Endodermal cell (in vitro differentiated cells): ENCODE results near the gene BMP8A. TPM values are rescaled to one million over a fixed set of nuclear protein-coding genes. Genes with fewer than 3 reads are reported as not detected.
"Not testable (repeated sequence)": the region's sequence is repeated elsewhere in the genome, so short reads cannot be mapped to it uniquely, and the experiment has no call there.

ENCODE experiments used
- DNase-seq: peaks from one replicate; pipeline ENCODE4 v3.0.0-alpha.2; 2017
- H3K27ac ChIP-seq: 2 replicates; pipeline ENCODE4 v1.5.1; 2013; ENCODE audit warnings: mild to moderate bottlenecking, low read depth, low read length, moderate library complexity
- H3K27me3 ChIP-seq: 2 replicates; pipeline ENCODE4 v1.6.1; 2013; ENCODE audit warnings: mild to moderate bottlenecking, low read length, moderate library complexity; ENCODE audit not compliant: insufficient read depth, control insufficient read depth, poor library complexity, severe bottlenecking
- H3K36me3 ChIP-seq: 2 replicates; pipeline ENCODE4 v1.7.0; 2013; ENCODE audit warnings: mild to moderate bottlenecking, low read length, moderate library complexity; ENCODE audit not compliant: control insufficient read depth, insufficient read depth
- H3K4me1 ChIP-seq: one replicate; pipeline ENCODE4 v1.7.0; 2013; ENCODE audit warnings: low read length; ENCODE audit not compliant: control insufficient read depth, insufficient read depth
- H3K4me3 ChIP-seq: 2 replicates; pipeline ENCODE4 v1.5.1; 2013; ENCODE audit warnings: mild to moderate bottlenecking, low read length, moderate library complexity
- H3K9ac ChIP-seq: 2 replicates; pipeline ENCODE4 v1.6.1; 2013; ENCODE audit warnings: mild to moderate bottlenecking, low read length, moderate library complexity; ENCODE audit not compliant: poor library complexity, severe bottlenecking; ENCODE audit errors: extremely low read depth
- H3K9me3 ChIP-seq: 2 replicates; pipeline ENCODE4 v1.6.1; 2013; ENCODE audit warnings: mild to moderate bottlenecking, low read length, moderate library complexity; ENCODE audit not compliant: control insufficient read depth
- H3K27ac Mint-ChIP-seq: 2 replicates; pipeline ENCODE4 v1.8.0; 2020; ENCODE audit warnings: mixed read lengths
- H3K27me3 Mint-ChIP-seq: 2 replicates; pipeline ENCODE4 v1.8.0; 2021; ENCODE audit warnings: mild to moderate bottlenecking, mixed read lengths; ENCODE audit not compliant: insufficient read depth
- H3K36me3 Mint-ChIP-seq: 2 replicates; pipeline ENCODE4 v1.8.0; 2020; ENCODE audit warnings: low read depth, mixed read lengths
- H3K4me1 Mint-ChIP-seq: 2 replicates; pipeline ENCODE4 v1.8.0; 2020; ENCODE audit warnings: mixed read lengths
- H3K4me3 Mint-ChIP-seq: 2 replicates; pipeline ENCODE4 v1.8.0; 2020; ENCODE audit warnings: mild to moderate bottlenecking, moderate library complexity, mixed read lengths
- H3K9me3 Mint-ChIP-seq: 2 replicates; pipeline ENCODE4 v1.8.0; 2020; ENCODE audit warnings: mild to moderate bottlenecking, mixed read lengths
- WGBS, 2 experiments: methylation state at CpG; one replicate each; pipeline versions ENCODE4 v1.1.5 to v1.1.7; 2013; ENCODE audit warnings: missing lambda C conversion rate in 2 of 2, mixed read lengths in 1 of 2; ENCODE audit not compliant: insufficient coverage in 1 of 2, insufficient read length in 1 of 2; 5-methylcytosine and 5-hydroxymethylcytosine counted together
- total RNA-seq, 2 donors: library from RNA; stranded (reverse); fragmentation: NEBNext Ultra II Directional in 1 of 2; extraction: Animal tissue kit (Norgen Biotek cat#: 25700) in 1 of 2; gene quantifications; 2 replicates in 1 of 2; 3 replicates in 1 of 2; pipeline ENCODE4 v1.2.1, GENCODE V29; 2021
- TF ChIP-seq, protein P1 (sequence below): fragments of 200-600 bp; sonication (generic); conservative IDR thresholded peaks from 2 replicates; pipeline ENCODE4 v1.5.0; 2021; ENCODE audit warnings: antibody characterized with exemption, mild to moderate bottlenecking

Gene BMP8A
- total RNA-seq, 2 donors from 2014 or later = 0.66 to 0.75 TPM

DNA sequence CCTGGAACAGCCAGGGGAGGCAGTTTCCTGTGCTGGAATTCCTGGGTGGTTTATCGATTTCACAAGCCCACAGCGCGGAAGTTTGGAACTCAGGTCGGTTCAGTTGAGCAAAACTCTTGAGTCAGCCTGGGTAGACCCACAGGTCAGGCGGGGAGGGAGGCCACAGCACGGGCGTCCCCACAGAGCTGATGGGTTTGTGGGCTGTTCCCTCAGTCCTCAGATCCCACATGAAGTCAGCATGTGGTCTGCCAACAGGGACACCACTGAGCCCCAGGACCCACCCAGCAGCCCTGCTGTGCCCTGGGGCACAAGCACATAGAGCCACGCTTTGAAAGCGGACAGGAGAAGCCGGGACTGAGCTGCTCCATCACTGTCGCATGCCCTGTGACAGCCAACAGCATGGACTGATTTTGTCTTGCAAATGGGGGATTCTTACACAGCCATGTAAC lies 17.4 kb downstream of the BMP8A start:
- peaks cover 6% of the 10 kb centered on the region for H3K9me3 ChIP-seq
- Mint-ChIP-seq H3K4me3 (no peak overlapping the region), H3K9me3 (no peaks in the 10 kb centered on the region), H3K27me3 (peaks cover 12% of the 10 kb centered on the region), H3K4me1 (peaks cover 19% of the 10 kb centered on the region), H3K36me3 (no peaks in the 10 kb centered on the region), H3K27ac (no peak overlapping the region)
- peaks cover 7% of the 10 kb centered on the region for H3K4me1 ChIP-seq
- H3K36me3 ChIP-seq = no peaks in the 10 kb centered on the region
- 88 to 92% methylated on average over 9 to 11 of the region's 11 CpGs for WGBS, 2 experiments
- no peak overlapping the region for H3K9ac ChIP-seq
- DNase-seq = no peak
- TF ChIP-seq, protein P1, sequence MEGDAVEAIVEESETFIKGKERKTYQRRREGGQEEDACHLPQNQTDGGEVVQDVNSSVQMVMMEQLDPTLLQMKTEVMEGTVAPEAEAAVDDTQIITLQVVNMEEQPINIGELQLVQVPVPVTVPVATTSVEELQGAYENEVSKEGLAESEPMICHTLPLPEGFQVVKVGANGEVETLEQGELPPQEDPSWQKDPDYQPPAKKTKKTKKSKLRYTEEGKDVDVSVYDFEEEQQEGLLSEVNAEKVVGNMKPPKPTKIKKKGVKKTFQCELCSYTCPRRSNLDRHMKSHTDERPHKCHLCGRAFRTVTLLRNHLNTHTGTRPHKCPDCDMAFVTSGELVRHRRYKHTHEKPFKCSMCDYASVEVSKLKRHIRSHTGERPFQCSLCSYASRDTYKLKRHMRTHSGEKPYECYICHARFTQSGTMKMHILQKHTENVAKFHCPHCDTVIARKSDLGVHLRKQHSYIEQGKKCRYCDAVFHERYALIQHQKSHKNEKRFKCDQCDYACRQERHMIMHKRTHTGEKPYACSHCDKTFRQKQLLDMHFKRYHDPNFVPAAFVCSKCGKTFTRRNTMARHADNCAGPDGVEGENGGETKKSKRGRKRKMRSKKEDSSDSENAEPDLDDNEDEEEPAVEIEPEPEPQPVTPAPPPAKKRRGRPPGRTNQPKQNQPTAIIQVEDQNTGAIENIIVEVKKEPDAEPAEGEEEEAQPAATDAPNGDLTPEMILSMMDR = no peak
- H3K4me3 ChIP-seq = no peak overlapping the region
- H3K27me3 ChIP-seq = peaks cover 5% of the 10 kb centered on the region
- no peak overlapping the region for H3K27ac ChIP-seq

DNA sequence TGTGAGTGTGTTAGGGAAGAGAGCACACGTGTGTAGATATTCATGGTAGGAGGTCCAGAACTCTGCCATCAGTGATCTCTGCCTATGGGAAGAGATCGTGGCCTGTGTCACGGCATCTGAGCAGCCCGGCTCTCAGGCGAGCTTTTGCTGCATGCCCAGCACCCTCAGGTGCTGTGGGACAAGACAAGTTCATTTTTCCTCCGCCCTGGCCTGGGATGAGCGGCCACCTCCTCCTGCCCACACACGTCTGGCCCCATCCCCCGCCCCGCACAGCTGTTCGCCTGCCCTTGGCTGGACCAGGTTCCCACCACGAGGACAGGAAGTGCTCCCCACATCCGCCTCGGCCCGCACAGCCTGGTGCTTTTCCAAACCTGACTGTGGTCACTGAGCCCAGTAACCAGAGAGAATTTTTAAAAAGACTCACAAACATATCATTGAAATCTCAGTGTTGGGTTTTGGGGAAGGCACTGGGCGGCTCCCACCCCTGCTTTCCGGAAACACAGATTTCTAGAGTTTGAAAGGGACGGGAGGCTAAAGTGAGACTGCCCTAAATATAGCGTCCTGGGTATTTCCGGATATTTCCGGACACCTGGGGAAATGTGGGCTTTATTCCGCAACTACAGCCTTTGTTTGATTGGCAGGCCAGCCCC lies 18.0 kb downstream of the BMP8A start:
- no peak overlapping the region for H3K4me3 Mint-ChIP-seq
- Histone ChIP-seq H3K36me3 (no peaks in the 10 kb centered on the region), H3K27ac (no peak overlapping the region), H3K4me1 (peaks cover 7% of the 10 kb centered on the region), H3K9ac (no peak overlapping the region), H3K9me3 (peaks cover 2% of the 10 kb centered on the region), H3K4me3 (no peak overlapping the region), H3K27me3 (peaks cover 7% of the 10 kb centered on the region)
- 89 to 93% methylated on average over 11 to 21 of the region's 22 CpGs for WGBS, 2 experiments
- no peaks in the 10 kb centered on the region for H3K9me3 Mint-ChIP-seq
- no peaks in the 10 kb centered on the region for H3K36me3 Mint-ChIP-seq
- H3K4me1 Mint-ChIP-seq = peaks cover 19% of the 10 kb centered on the region
- H3K27ac Mint-ChIP-seq = no peak overlapping the region
- peaks cover 12% of the 10 kb centered on the region for H3K27me3 Mint-ChIP-seq
- DNase-seq = no peak
- TF ChIP-seq, protein P1 = no peak

DNA sequence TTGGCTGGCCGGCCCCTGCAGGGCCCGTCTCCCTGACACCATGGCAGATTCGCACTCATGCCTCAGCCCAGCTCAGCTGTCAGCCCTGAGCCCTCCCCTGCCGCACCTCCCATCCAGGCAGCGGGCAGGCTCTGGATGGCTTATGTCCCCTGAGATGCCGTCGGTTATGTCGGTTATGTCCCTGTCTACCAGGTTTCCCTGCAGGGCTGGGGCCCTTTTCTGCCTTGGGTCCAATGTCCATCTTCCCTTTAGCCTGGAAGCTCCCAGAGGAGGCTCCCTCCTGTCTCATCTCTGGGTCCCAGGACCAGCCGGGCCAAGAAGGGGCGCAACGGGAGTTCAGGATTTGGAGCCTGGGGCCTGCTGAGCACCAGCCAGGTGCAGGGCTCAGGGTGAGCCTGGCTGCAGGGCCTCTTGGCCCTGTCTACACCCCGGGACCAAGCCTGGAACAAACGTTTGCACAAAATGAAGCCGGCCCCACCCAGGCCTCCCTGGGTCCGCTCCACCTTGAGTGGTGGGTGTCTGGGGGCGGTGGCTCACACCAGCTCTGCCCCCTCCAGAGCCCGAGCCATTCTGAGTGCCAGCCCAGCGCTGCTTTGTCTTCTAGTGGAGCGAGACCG lies 19.2 kb downstream of the BMP8A start:
- not testable (repeated sequence) for H3K27ac ChIP-seq, H3K27me3 ChIP-seq, H3K36me3 ChIP-seq, H3K4me3 Mint-ChIP-seq, H3K9ac ChIP-seq, H3K4me3 ChIP-seq, DNase-seq, H3K4me1 ChIP-seq, H3K9me3 Mint-ChIP-seq, H3K36me3 Mint-ChIP-seq, H3K27ac Mint-ChIP-seq, H3K9me3 ChIP-seq
- Mint-ChIP-seq H3K27me3 (peaks cover 16% of the 10 kb centered on the region), H3K4me1 (peaks cover 19% of the 10 kb centered on the region)
- WGBS, 2 experiments = 86 to 96% methylated on average over 7 to 14 of the region's 20 CpGs

DNA sequence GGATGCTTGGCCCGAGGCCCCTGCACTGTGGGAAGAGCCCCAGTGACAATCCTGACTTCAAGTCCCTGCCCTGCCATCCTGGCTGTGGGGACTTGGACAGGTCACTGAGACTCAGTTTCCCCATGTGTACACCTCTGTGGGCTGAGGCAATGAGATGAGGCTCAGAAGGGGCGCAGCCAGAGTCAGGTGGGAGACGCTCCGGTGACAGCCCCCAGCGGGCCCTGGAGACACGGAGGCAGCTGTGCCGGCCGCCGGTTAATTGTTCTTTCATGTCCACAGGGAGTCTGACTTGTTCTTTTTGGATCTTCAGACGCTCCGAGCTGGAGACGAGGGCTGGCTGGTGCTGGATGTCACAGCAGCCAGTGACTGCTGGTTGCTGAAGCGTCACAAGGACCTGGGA lies 20.0 kb downstream of the BMP8A start:
- not testable (repeated sequence) for H3K9me3 Mint-ChIP-seq, H3K36me3 ChIP-seq, DNase-seq, H3K27ac Mint-ChIP-seq, H3K4me3 ChIP-seq, H3K27ac ChIP-seq, H3K36me3 Mint-ChIP-seq, H3K4me3 Mint-ChIP-seq, H3K27me3 ChIP-seq, H3K9ac ChIP-seq, H3K4me1 ChIP-seq, H3K9me3 ChIP-seq
- H3K4me1 Mint-ChIP-seq = peaks cover 18% of the 10 kb centered on the region
- peaks cover 16% of the 10 kb centered on the region for H3K27me3 Mint-ChIP-seq
- 91% methylated on average over 4 of the region's 13 CpGs; no CpG with 5 or more reads in 1 of the 2 experiments for WGBS, 2 experiments

DNA sequence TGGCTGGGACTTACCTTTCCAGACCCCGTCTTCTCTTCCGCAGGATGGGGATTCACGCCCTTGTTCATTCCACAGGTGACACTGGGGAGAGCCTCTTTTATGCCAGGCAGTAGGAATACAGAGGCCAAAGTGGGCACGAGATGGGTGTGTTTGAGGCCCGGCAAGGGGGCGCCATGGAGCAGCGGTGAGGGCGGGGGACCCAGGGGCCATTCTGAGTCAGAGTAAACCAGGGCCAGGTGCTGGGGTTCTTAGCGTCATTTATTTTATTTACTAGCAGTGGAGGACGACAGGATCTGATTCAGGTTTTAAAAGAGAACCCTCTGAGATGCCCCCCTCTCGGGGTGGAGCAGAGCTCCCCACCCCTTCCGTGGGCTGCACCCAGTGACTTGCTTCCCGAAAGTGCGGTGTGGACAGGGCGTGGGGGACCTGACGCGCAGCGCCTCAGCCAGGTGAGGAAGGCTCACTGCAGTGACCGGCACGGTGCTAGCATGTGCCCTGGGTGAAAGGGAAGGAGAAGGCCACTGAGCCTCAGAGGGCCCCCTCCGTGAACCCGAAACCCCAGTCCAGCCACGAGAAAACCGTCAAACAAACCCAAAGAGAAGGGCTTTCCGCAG lies 20.9 kb downstream of the BMP8A start:
- H3K4me1 Mint-ChIP-seq, H3K4me1 ChIP-seq, H3K36me3 ChIP-seq, H3K9me3 ChIP-seq, H3K27me3 ChIP-seq, H3K9me3 Mint-ChIP-seq, H3K9ac ChIP-seq, H3K36me3 Mint-ChIP-seq, H3K27ac Mint-ChIP-seq, H3K4me3 ChIP-seq, H3K27ac ChIP-seq, DNase-seq, H3K4me3 Mint-ChIP-seq: not testable (repeated sequence)
- 95% methylated on average over 4 of the region's 25 CpGs; no CpG with 5 or more reads in 1 of the 2 experiments for WGBS, 2 experiments
- H3K27me3 Mint-ChIP-seq = peaks cover 17% of the 10 kb centered on the region
